Brain pericyte (primary cell): Measurements from ENCODE around the gene BACE2.

Experiments
- DNase-seq: peaks from one replicate; pipeline ENCODE4 v3.0.0-alpha.2; 2012; ENCODE audit warnings: low read depth, low spot score

Gene BACE2

GRCh38 chr21:41148798-41149197 is 19.2 kb upstream of the BACE2 start:
- DNase-seq = no peak

GRCh38 chr21:41149199-41149598 is 18.8 kb upstream of the BACE2 start:
- DNase-seq = no peak

- no peak for DNase-seq
These were observed 15.8 kb upstream of the BACE2 start for GRCh38 chr21:41152147-41152546.

- no peak for DNase-seq
These were observed 14.5 kb upstream of the BACE2 start for GRCh38 chr21:41153443-41153842.

- no peak for DNase-seq
These were observed 11.8 kb upstream of the BACE2 start for GRCh38 chr21:41156142-41156541.

- no peak for DNase-seq
These were observed 9.9 kb upstream of the BACE2 start for GRCh38 chr21:41158026-41158425.

GRCh38 chr21:41160036-41160435 is 7.9 kb upstream of the BACE2 start:
- DNase-seq = no peak

GRCh38 chr21:41161428-41161827 is 6.5 kb upstream of the BACE2 start:
- DNase-seq = no peak

- DNase-seq = no peak
These were observed 5.9 kb upstream of the BACE2 start for GRCh38 chr21:41162096-41162495.

GRCh38 chr21:41163091-41163490 is 4.9 kb upstream of the BACE2 start:
- no peak for DNase-seq

GRCh38 chr21:41164052-41164451 is 3.9 kb upstream of the BACE2 start:
- no peak for DNase-seq

GRCh38 chr21:41164981-41165655 is 2.8 kb upstream of the BACE2 start:
- no peak for DNase-seq

- DNase-seq = no peak
These were observed 1.1 kb upstream of the BACE2 start for GRCh38 chr21:41166884-41167283.

GRCh38 chr21:41168391-41169257 is 664 bp downstream of the BACE2 start:
- no peak for DNase-seq

- no peak for DNase-seq
These were observed 1.3 kb downstream of the BACE2 start for GRCh38 chr21:41169258-41169576.

- no peak for DNase-seq
These were observed 1.7 kb downstream of the BACE2 start for GRCh38 chr21:41169701-41170100.

- DNase-seq = no peak
These were observed 2.5 kb downstream of the BACE2 start for GRCh38 chr21:41170442-41170841.

- no peak for DNase-seq
These were observed 3.1 kb downstream of the BACE2 start for GRCh38 chr21:41170859-41171609.

GRCh38 chr21:41175080-41175479 is 7.1 kb downstream of the BACE2 start:
- DNase-seq = no peak

- DNase-seq = no peak
These were observed 8.9 kb downstream of the BACE2 start for GRCh38 chr21:41176846-41177245.

- DNase-seq = no peak
These were observed 12.8 kb downstream of the BACE2 start for GRCh38 chr21:41180752-41181151.

GRCh38 chr21:41182547-41182946 is 14.6 kb downstream of the BACE2 start:
- DNase-seq = no peak

GRCh38 chr21:41183575-41183974 is 15.6 kb downstream of the BACE2 start:
- no peak for DNase-seq
